Testis (tissue), 3 donors: ENCODE data around the gene AATK. TPM values are rescaled to one million over a fixed set of nuclear protein-coding genes. Genes with fewer than 3 reads are reported as not detected.

Experiments used
- DNase-seq: peaks from one replicate; pipeline ENCODE4 v3.0.0-alpha.2; 2019
- H3K27ac ChIP-seq, 2 donors: fragments of 200-600 bp; sonication (generic); one replicate each; pipeline ENCODE4 v1.5.1; 2019
- H3K27me3 ChIP-seq: fragments of 200-600 bp; sonication (generic); one replicate; pipeline ENCODE4 v1.5.1; 2019
- H3K36me3 ChIP-seq: fragments of 200-600 bp; sonication (generic); one replicate; pipeline ENCODE4 v1.5.1; 2017; ENCODE audit warnings: low read depth; ENCODE audit errors: missing control alignments
- H3K4me1 ChIP-seq: fragments of 200-600 bp; sonication (generic); one replicate; pipeline ENCODE4 v1.5.1; 2019
- H3K4me3 ChIP-seq, 2 donors: fragments of 200-600 bp; sonication (generic); one replicate each; pipeline ENCODE4 v1.5.1; 2017 to 2019
- H3K9me3 ChIP-seq: fragments of 200-600 bp; sonication (generic); one replicate; pipeline ENCODE4 v1.5.1; 2017
- POLR2A ChIP-seq: fragments of 450-650 bp; IDR thresholded peaks from one replicate; pipeline ENCODE4 v1.6.1; 2017; ENCODE audit warnings: antibody characterized with exemption, mild to moderate bottlenecking, moderate library complexity
- WGBS, 2 donors: methylation state at CpG; one replicate each; pipeline ENCODE4 v1.1.5; 2018; 5-methylcytosine and 5-hydroxymethylcytosine counted together
- intact Hi-C: fragments of 100-400 bp; cut with DNase I; formaldehyde crosslinking; loops from one replicate; pipeline ENCODE4 v1.15.1; 2023; ENCODE audit warnings: low total_unique reads
- polyA plus RNA-seq: library from polyadenylated mRNA; stranded (reverse); fragments of 350-450 nt; fragmentation: Illumina TruSeq; extraction: RNeasy Lipid Tissue Mini Kit (QIAGEN cat#74804); gene quantifications from one replicate; pipeline ENCODE4 v1.2.3, GENCODE V29; 2014; ENCODE audit warnings: low read depth, low replicate concordance; ENCODE audit not compliant: insufficient read depth
- total RNA-seq, 2 donors: library from RNA; depleted of rRNA; stranded (reverse); fragments of >200 nt; gene quantifications; one replicate each; pipeline ENCODE4 v1.2.3, GENCODE V29; 2016
- TF ChIP-seq, protein P1 (sequence below), 3 experiments: fragments of 450-650 bp in 2 of 3; fragments of 200-600 bp in 1 of 3; sonication (generic) in 1 of 3; IDR thresholded peaks; one replicate each; pipeline ENCODE4 v1.5.1; 2016 to 2019; ENCODE audit warnings: antibody characterized with exemption in 3 of 3, mild to moderate bottlenecking in 2 of 3, moderate library complexity in 1 of 3

Gene AATK
- total and polyA plus RNA-seq, 3 donors from 2014 or later: 3.5 to 5.6 (median 3.8) TPM

GRCh38 chr17:81160747-81161453 lies 5.1 kb downstream of the AATK start:
- peak overlapping the region in 1 of 2 donors; percentile 39 for H3K27ac ChIP-seq
- no peak for TF ChIP-seq POLR2A
- TF ChIP-seq, protein P1, sequence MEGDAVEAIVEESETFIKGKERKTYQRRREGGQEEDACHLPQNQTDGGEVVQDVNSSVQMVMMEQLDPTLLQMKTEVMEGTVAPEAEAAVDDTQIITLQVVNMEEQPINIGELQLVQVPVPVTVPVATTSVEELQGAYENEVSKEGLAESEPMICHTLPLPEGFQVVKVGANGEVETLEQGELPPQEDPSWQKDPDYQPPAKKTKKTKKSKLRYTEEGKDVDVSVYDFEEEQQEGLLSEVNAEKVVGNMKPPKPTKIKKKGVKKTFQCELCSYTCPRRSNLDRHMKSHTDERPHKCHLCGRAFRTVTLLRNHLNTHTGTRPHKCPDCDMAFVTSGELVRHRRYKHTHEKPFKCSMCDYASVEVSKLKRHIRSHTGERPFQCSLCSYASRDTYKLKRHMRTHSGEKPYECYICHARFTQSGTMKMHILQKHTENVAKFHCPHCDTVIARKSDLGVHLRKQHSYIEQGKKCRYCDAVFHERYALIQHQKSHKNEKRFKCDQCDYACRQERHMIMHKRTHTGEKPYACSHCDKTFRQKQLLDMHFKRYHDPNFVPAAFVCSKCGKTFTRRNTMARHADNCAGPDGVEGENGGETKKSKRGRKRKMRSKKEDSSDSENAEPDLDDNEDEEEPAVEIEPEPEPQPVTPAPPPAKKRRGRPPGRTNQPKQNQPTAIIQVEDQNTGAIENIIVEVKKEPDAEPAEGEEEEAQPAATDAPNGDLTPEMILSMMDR (IDR thresholded peaks at IDR 0.05): no peak
- intact Hi-C loops: no loop called here
- peaks cover 18% of the 10 kb centered on the region for H3K4me1 ChIP-seq
- H3K27me3 ChIP-seq: no peaks in the 10 kb centered on the region
- H3K9me3 ChIP-seq: no peaks in the 10 kb centered on the region
- no peaks in the 10 kb centered on the region for H3K36me3 ChIP-seq
- 62 to 74% methylated on average over 10 to 31 of the region's 32 CpGs for WGBS, 2 donors
- no peak overlapping the region for H3K4me3 ChIP-seq
- DNase-seq: no peak

GRCh38 chr17:81160306-81160705 lies 5.7 kb downstream of the AATK start:
- Histone ChIP-seq H3K27ac (peak overlapping the region in 1 of 2 donors; percentile 39), H3K9me3 (no peaks in the 10 kb centered on the region), H3K4me1 (peaks cover 14% of the 10 kb centered on the region), H3K27me3 (no peaks in the 10 kb centered on the region), H3K4me3 (no peak overlapping the region), H3K36me3 (no peaks in the 10 kb centered on the region)
- peak; percentile 60 for DNase-seq
- TF ChIP-seq, protein P1 (IDR thresholded peaks at IDR 0.05): no peak
- TF ChIP-seq POLR2A: no peak
- 20 to 49% methylated on average over 8 to 25 of the region's 28 CpGs for WGBS, 2 donors
- intact Hi-C loops: no loop called here

- H3K4me3 ChIP-seq: no peak overlapping the region
- WGBS, 2 donors: 48 to 80% methylated on average over 1 to 20 of the region's 25 CpGs
- H3K27ac ChIP-seq: no peak overlapping the region
These were observed 6.3 kb downstream of the AATK start for GRCh38 chr17:81159611-81160265.

GRCh38 chr17:81158688-81159590 lies 7.1 kb downstream of the AATK start:
- H3K4me3 ChIP-seq: no peak overlapping the region
- TF ChIP-seq POLR2A: no peak
- TF ChIP-seq, protein P1 (IDR thresholded peaks at IDR 0.05): no peak
- no peaks in the 10 kb centered on the region for H3K9me3 ChIP-seq
- DNase-seq: no peak
- intact Hi-C loops: no loop called here
- peaks cover 12% of the 10 kb centered on the region for H3K4me1 ChIP-seq
- no peaks in the 10 kb centered on the region for H3K36me3 ChIP-seq
- no peaks in the 10 kb centered on the region for H3K27me3 ChIP-seq
- H3K27ac ChIP-seq: no peak overlapping the region
- 91 to 94% methylated on average over 31 to 43 of the region's 43 CpGs for WGBS, 2 donors

More at GRCh38 chr17:81159611-81160265, 6.3 kb downstream of the AATK start:
- TF ChIP-seq, protein P1 (IDR thresholded peaks at IDR 0.05): no peak
- TF ChIP-seq POLR2A: no peak
- H3K36me3 ChIP-seq: no peaks in the 10 kb centered on the region
- no peaks in the 10 kb centered on the region for H3K27me3 ChIP-seq
- intact Hi-C loops: no loop called here
- H3K4me1 ChIP-seq: peaks cover 12% of the 10 kb centered on the region
- no peaks in the 10 kb centered on the region for H3K9me3 ChIP-seq
- DNase-seq: no peak
